HG03378 (cell line): ENCODE results near the gene NUDT3.
"Not testable (repeated sequence)": the region's sequence is repeated elsewhere in the genome, so short reads cannot be mapped to it uniquely, and the experiment has no call there.

Experiments used
- ATAC-seq: cut with Tn5 transposase; IDR thresholded peaks from one replicate; pipeline ENCODE4 v1.9.1; 2021; ENCODE audit warnings: mild to moderate bottlenecking, moderate library complexity; ENCODE audit not compliant: unreplicated experiment

Gene NUDT3

GRCh38 chr6:34393191-34393965, 909 bp upstream of the NUDT3 start:
- ATAC-seq, result no peak

- peak; percentile 20 for ATAC-seq
These were observed 528 bp downstream of the NUDT3 start for GRCh38 chr6:34391786-34392496.

- ATAC-seq, result no peak
These were observed 1.0 kb downstream of the NUDT3 start for GRCh38 chr6:34391473-34391785.

- no peak for ATAC-seq
These were observed 1.7 kb downstream of the NUDT3 start for GRCh38 chr6:34390531-34391472.

- ATAC-seq, result no peak
These were observed 3.4 kb downstream of the NUDT3 start for GRCh38 chr6:34389034-34389433.

- ATAC-seq, result no peak
These were observed 4.0 kb downstream of the NUDT3 start for GRCh38 chr6:34388421-34388820.

GRCh38 chr6:34386316-34387137, 5.9 kb downstream of the NUDT3 start:
- no peak for ATAC-seq

GRCh38 chr6:34385793-34386195, 6.7 kb downstream of the NUDT3 start:
- ATAC-seq, result no peak

- no peak for ATAC-seq
These were observed 7.9 kb downstream of the NUDT3 start for GRCh38 chr6:34384321-34385153.

- ATAC-seq, result no peak
These were observed 8.7 kb downstream of the NUDT3 start for GRCh38 chr6:34383656-34384320.

- no peak for ATAC-seq
These were observed 9.3 kb downstream of the NUDT3 start for GRCh38 chr6:34383161-34383631.

- no peak for ATAC-seq
These were observed 11.4 kb downstream of the NUDT3 start for GRCh38 chr6:34381081-34381480.

- no peak for ATAC-seq
These were observed 14.0 kb downstream of the NUDT3 start for GRCh38 chr6:34378470-34378869.

- ATAC-seq, result no peak
These were observed 14.5 kb downstream of the NUDT3 start for GRCh38 chr6:34377984-34378383.

GRCh38 chr6:34377571-34377970, 14.9 kb downstream of the NUDT3 start:
- not testable (repeated sequence) for ATAC-seq

- no peak for ATAC-seq
These were observed 16.6 kb downstream of the NUDT3 start for GRCh38 chr6:34375833-34376232.

- no peak for ATAC-seq
These were observed 18.0 kb downstream of the NUDT3 start for GRCh38 chr6:34374508-34374907.

GRCh38 chr6:34374069-34374468, 18.4 kb downstream of the NUDT3 start:
- no peak for ATAC-seq

GRCh38 chr6:34373511-34373910, 19.0 kb downstream of the NUDT3 start:
- no peak for ATAC-seq
